GM12872 (cell line): ENCODE measurements around the gene CLEC1B.

Experiments used
- CTCF ChIP-seq: IDR thresholded peaks from 3 replicates; pipeline ENCODE4 v1.5.1; 2011; ENCODE audit warnings: low read depth, mild to moderate bottlenecking, low read length, moderate library complexity; ENCODE audit not compliant: insufficient read depth

The CLEC1B gene

GRCh38 chr12:10027721-10028120 is 28.8 kb upstream of the CLEC1B start:
- no peak for TF ChIP-seq CTCF

- TF ChIP-seq CTCF: no peak
Observed at GRCh38 chr12:10027311-10027710, 28.4 kb upstream of the CLEC1B start.

GRCh38 chr12:10025236-10025635 is 26.3 kb upstream of the CLEC1B start:
- TF ChIP-seq CTCF: no peak

- no peak for TF ChIP-seq CTCF
Observed at GRCh38 chr12:10021342-10021741, 22.4 kb upstream of the CLEC1B start.

- TF ChIP-seq CTCF: no peak
Observed at GRCh38 chr12:10018386-10018785, 19.5 kb upstream of the CLEC1B start.

- TF ChIP-seq CTCF: no peak
Observed at GRCh38 chr12:10016881-10017280, 18.0 kb upstream of the CLEC1B start.

GRCh38 chr12:10015450-10015849 is 16.5 kb upstream of the CLEC1B start:
- no peak for TF ChIP-seq CTCF
